Stimulated activated CD4-positive, alpha-beta T cell treated with anti-CD3 and anti-CD28 coated beads, Interleukin-1b, Interleukin-23, amount 100 ng/mL, for 24 hours (primary cell): Measurements from ENCODE around the gene HNRNPL.
"Not testable (repeated sequence)": the region's sequence is repeated elsewhere in the genome, so short reads cannot be mapped to it uniquely, and the experiment has no call there.

Experiments used
- DNase-seq, 4 experiments: peaks; one replicate each; pipeline ENCODE4 v3.0.0-alpha.2; 2020; ENCODE audit warnings: low read depth in 4 of 4, low spot score in 1 of 4

HNRNPL gene

GRCh38 chr19:38869836-38870607, 20.2 kb upstream of the HNRNPL start:
- DNase-seq: peak; percentile 73 to 91 (median 84)

DNA sequence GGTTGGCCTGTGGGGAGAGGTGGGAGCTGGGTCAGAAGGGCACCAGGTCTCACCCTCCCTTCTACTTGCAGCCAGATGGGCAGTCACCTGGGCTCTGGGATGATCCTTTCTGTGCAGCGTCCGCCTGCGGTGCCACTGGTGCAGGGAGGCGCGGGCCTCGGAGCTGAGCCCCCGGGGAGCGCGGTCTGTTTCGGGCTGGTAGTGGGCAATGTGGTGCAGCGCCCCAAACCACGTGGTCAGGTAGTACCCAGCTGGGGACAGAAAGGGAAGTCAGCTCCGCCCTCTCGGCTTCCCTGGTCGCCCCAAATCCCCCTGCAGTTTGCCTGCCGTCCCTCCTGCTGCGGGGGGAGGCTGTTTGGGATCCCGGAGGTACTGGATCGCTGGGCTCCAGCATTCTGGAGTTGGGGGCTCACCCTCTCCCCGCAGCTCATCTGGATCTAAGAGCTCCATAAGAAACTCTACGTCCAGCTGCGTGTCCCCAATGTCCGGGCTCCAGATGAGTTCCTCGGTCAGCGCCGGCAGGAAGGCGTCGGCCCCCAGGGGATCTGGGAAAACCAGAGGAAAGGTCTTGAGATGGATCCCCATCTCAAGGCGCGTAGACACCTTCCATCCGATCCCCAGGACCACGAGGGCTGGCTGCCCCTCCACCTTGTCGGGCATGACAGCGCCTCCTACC, 19.5 kb upstream of the HNRNPL start:
- no peak for DNase-seq

- DNase-seq: no peak
Measured at GRCh38 chr19:38868551-38868950, 18.8 kb upstream of the HNRNPL start.

DNA sequence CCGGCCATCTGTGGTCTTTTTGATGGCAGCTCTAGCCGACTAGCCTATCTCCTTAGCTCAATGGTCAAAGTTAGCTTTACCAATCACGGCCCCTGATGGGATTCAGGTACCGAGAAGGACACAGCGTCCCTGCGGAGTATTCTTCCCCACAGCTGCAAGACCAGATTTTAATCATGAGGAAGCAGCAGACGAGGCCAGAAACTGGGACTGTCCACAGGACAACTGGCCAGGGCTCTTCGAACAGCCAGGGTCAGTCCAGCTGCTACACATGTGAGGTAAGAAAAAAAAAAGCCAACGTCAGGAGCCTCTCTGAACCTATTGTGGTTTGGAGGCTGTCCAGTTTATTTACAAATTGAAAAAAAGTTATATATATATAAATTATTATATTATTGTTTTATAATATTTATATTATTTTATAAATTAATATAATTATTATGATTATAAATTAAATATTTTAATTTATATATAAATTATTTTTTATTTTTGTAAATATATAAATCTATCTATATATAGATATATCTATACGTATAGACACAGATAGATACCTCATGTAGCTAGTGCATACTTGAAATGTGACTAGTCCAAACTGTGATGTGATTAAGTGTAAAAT, 17.5 kb upstream of the HNRNPL start:
- DNase-seq: no peak

DNA sequence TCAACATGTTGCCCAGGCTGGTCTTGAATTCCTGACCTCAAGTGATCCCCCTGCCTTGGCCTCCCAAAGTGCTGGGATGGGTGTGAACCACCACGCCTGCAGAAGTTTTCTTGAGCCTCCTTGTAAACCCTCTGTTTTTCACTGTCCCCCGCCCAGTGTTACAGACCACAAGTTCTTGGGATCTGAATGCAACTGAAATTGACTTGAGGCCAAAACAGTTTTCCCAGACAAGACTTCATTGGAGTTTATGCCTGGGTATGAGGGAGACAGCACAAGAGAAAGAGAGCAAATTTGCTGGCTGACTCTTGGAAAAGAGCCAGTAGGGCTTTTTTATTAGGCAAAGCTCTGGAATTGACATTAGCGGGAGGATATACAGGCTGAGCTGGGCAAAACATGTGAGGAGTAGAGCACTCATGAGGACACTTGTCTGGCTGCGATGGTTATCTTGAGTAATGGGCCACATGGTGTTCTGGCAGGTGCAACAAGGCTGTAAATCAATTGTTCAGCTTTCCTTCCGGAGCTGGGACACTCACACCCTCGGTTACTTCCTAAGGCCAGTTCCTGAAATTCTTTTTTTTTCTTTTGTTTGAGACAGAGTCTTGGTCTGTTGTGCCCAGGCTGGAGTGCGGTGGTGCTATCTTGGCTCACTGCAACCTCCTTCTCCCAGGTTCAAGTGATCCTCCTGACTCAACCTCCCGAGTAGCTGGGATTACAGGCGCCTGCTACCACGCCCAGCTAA, 12.7 kb upstream of the HNRNPL start:
- DNase-seq: no peak

GRCh38 chr19:38861368-38861767, 11.6 kb upstream of the HNRNPL start:
- DNase-seq: no peak

- DNase-seq: not testable (repeated sequence)
Measured at GRCh38 chr19:38859631-38860204, 9.9 kb upstream of the HNRNPL start.

- no peak for DNase-seq
Measured at GRCh38 chr19:38856813-38857212, 7.0 kb upstream of the HNRNPL start.

DNA sequence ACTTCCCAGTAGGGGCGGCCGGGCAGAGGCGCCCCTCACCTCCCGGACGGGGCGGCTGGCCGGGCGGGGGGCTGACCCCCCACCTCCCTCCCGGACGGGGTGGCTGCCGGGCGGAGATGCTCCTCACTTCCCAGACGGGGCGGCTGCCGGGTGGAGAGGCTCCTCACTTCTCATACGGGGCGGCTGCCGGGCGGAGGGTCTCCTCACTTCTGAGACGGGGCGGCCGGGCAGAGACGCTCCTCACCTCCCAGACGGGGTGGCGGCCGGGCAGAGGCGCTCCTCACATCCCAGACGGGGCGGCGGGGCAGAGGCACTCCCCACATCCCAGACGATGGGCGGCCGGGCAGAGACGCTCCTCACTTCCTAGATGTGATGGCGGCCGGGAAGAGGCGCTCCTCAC, 6.0 kb upstream of the HNRNPL start:
- DNase-seq: not testable (repeated sequence)

- DNase-seq: not testable (repeated sequence)
Measured at GRCh38 chr19:38854961-38855360, 5.2 kb upstream of the HNRNPL start.

- DNase-seq: no peak
Measured at GRCh38 chr19:38853214-38853613, 3.4 kb upstream of the HNRNPL start.

- no peak for DNase-seq
Measured at GRCh38 chr19:38852231-38853044, 2.7 kb upstream of the HNRNPL start.

GRCh38 chr19:38851622-38852230, 1.9 kb upstream of the HNRNPL start:
- DNase-seq: peak; percentile 83 to 91 (median 86)

DNA sequence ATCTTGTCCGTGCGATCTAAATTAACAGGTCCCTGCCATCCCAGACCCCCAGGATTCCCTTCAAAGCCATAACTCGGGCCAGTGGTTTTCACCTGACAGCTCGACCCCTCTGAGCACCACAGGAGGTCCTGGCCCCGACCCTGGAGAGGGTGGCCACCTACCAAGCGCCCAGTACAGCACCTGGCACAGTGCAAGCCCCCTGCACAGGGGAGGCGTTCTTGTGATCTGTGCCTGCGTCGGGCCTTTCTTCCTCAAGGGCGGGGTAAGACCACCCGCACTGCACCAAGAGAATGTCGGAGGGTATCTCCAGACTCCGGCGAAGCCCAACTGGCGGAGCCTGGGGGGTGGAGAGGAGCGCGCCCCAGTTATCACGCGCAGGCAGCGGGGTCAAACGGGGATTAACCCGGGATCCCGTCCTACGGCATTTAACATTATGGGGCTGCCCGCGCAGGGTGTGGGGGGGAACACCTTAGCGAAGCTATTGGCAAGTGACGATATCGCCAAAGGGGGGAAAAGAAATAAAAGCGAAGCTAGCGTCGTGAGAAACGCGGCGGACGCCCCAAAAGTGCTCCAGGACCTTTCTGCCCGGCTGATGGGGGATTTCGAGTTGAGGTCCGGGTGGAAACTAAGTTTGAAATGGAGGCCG, 1.3 kb upstream of the HNRNPL start:
- no peak for DNase-seq

DNA sequence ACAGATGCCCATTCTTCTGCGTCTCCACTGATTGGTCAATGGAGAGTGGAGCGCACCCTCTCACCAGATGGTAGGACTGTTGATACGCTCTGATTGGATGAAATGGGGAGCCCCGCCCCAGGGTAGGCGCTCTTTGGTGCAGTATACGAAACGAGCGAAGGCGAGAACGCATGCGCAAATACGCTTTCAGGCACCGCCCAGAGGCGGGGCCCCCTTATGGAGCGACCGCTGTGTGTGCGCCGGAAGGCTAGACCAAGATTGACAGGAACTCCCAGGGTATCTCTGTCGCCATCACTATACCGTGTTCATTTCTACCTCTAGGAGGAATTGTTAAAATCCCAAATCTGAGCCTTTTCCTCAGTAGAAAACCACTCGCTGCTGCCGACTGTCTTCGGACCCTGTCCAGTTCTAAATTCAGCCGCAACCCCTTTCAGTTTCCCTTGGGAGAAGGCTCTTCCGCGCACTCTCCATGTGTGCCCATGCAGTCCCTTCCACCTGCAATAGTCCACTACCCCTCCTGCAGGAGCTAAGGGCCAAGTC, 720 bp upstream of the HNRNPL start:
- DNase-seq: peak in 3 of 4 experiments; percentile 91 to 98 (median 96)

GRCh38 chr19:38849147-38849859, 483 bp downstream of the HNRNPL start:
- peak; percentile 97 to 99 (median 98) for DNase-seq

DNA sequence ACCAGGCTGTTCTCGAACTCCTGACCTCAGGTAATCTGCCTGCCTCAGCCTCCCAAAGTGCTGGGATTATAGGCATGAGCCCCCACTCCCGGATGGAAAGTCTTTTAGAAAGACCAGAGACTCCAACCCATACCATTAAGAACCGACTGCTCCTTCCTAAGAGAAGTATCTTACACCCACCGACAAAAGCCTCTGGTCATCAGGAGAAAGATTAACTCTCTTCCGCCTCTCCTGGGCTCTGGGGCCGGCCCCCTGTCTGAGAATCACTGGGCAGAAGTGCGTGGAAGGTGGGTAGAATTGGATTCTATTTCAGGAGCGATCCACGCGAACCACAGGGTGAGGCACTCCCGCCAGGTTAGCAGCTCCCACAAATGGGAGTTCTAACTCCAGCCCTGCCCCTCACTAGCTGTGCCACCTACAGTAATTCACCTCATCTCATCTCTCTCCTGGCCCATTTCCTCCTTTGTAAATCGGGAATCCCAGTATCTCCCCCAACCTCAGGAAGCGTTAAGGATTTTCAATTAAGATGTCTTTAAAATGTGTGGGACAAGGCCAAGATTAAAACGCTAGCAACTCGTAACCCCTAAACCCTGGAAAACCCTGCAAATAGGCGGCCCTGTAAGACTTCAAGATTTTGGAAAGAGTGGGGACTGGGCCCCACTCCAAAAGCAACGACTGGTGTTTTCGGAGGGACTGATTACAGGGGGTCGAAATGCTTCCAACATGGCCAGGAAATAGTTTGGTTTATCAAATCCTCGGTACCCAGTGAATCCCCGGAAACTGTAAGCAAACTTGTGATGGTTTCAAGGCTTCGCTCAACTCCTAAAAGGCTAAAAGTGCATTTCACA, 1.3 kb downstream of the HNRNPL start:
- no peak for DNase-seq

DNA sequence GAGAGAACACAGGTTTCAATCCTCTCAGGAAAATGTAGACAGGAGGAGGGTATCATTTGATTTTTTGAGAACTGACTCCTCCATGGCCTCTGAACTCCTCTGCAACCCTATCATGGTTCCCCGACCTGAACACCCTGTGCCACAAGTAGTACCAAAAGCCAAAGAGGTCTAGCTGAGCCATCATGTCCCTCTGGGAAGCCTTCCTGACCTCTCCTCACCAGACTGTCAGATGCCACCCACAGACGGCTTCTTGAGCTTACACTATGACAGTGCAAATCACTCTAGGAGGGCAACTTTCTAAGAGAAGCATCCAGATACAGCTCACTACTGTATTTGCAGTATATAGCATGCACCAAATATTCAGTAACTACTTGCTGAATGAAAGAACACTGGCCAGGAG, 3.7 kb downstream of the HNRNPL start:
- no peak for DNase-seq
